Upper lobe of right lung (tissue), 1 donor: ENCODE results near the gene SAMD5. TPM values are rescaled to one million over a fixed set of nuclear protein-coding genes. Genes with fewer than 3 reads are reported as not detected.

Experiments
- ATAC-seq: fragments of 200-7000 bp; cut with Tn5 transposase; one replicate; pipeline ENCODE4 v1.9.1; 2020; ENCODE audit warnings: mild to moderate bottlenecking, moderate library complexity
- DNase-seq: peaks from one replicate; pipeline ENCODE4 v3.0.0-alpha.2; 2020
- H3K27ac ChIP-seq: fragments of 200-600 bp; one replicate; pipeline ENCODE4 v1.8.0; 2022
- H3K27me3 ChIP-seq: fragments of 200-600 bp; one replicate; pipeline ENCODE4 v1.8.0; 2022; ENCODE audit warnings: mild to moderate bottlenecking
- H3K36me3 ChIP-seq: fragments of 200-600 bp; one replicate; pipeline ENCODE4 v1.8.0; 2022
- H3K4me1 ChIP-seq: fragments of 200-600 bp; one replicate; pipeline ENCODE4 v1.8.0; 2022
- H3K4me3 ChIP-seq: fragments of 200-600 bp; one replicate; pipeline ENCODE4 v1.8.0; 2022; ENCODE audit warnings: mild to moderate bottlenecking
- H3K9me3 ChIP-seq: fragments of 200-600 bp; one replicate; pipeline ENCODE4 v1.8.0; 2022
- intact Hi-C: fragments of 100-400 bp; cut with DNase I; formaldehyde crosslinking; loops from one replicate; pipeline ENCODE4 v1.11.0; 2022
- total RNA-seq: library from RNA; stranded (reverse); fragmentation: NEBNext Ultra II Directional; extraction: Animal tissue kit (Norgen Biotek cat#: 25700); gene quantifications from one replicate; pipeline ENCODE4 v1.2.1, GENCODE V29; 2021
- TF ChIP-seq, protein P1 (sequence below): fragments of 200-600 bp; IDR thresholded peaks from one replicate; pipeline ENCODE4 v1.8.0; 2022; ENCODE audit warnings: antibody characterized with exemption
- donor health status: DM: no; HTN: yes; CAD: no; lungs with severe emphysema.

Gene SAMD5
- total RNA-seq, 1 donor from 2014 or later: 19.6 TPM

DNA sequence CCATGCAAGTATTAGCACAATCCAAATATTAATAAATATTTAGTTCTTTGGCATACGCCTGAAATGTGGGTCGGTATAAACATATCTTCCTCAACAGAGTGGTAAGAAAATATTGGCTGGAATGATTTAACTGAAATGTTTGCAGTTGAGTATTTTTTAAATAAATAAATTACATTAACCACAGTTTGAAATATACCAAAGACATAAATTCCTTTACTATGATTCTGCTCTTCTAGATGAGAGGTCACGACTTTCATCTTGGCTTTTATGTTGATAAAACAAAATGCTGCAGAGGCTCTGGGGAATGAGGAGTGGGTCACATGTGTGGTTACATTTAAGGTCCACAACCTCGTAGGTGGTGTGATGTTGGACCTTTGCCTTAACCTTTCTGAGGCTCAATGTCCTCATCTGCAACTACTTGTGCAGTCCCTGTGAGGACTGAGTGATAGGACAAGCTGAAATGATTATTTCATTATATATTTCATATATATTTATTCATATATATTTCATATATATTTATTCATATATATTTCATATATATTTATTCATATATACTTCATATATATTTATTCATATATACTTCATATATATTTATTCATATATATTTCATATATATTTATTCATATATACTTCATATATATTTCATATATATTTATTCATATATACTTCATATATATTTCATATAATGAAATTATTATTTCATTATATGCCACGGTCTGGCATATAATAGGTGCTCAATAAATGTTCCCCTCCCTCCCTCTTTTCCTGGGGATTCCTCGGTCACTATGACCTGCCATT, 107.4 kb downstream of the SAMD5 start:
- TF ChIP-seq, protein P1, sequence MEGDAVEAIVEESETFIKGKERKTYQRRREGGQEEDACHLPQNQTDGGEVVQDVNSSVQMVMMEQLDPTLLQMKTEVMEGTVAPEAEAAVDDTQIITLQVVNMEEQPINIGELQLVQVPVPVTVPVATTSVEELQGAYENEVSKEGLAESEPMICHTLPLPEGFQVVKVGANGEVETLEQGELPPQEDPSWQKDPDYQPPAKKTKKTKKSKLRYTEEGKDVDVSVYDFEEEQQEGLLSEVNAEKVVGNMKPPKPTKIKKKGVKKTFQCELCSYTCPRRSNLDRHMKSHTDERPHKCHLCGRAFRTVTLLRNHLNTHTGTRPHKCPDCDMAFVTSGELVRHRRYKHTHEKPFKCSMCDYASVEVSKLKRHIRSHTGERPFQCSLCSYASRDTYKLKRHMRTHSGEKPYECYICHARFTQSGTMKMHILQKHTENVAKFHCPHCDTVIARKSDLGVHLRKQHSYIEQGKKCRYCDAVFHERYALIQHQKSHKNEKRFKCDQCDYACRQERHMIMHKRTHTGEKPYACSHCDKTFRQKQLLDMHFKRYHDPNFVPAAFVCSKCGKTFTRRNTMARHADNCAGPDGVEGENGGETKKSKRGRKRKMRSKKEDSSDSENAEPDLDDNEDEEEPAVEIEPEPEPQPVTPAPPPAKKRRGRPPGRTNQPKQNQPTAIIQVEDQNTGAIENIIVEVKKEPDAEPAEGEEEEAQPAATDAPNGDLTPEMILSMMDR: no peak
- no peak for DNase-seq

DNA sequence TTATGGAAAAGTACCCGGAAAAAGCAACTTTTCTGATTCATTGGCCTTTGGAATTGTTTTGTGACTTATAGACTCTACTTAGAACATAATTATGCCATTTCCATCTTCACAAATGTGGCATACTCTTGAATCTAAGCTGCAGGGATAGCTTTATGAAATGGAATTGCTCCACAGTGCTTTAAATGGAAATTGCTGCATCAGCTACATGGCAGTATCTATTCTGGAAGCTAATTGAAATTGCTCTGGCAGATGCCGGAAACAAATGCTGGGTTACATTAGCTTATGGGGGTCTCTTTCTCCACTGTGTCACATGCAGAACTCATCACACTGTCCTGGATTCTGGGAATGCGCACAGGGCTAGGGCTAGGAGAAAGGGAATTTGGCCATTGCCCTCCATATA, 108.9 kb downstream of the SAMD5 start:
- no peak overlapping the region for H3K4me3 ChIP-seq
- no peak overlapping the region for H3K27ac ChIP-seq
- intact Hi-C loops: no loop called here
- H3K9me3 ChIP-seq: no peaks in the 10 kb centered on the region
- H3K4me1 ChIP-seq: no peaks in the 10 kb centered on the region
- TF ChIP-seq, protein P1: no peak
- no peak for DNase-seq
- H3K27me3 ChIP-seq: no peaks in the 10 kb centered on the region
- no peak for ATAC-seq
- H3K36me3 ChIP-seq: no peaks in the 10 kb centered on the region

More for the DNA sequence above, 107.4 kb downstream of the SAMD5 start:
- ATAC-seq: no peak
- Histone ChIP-seq H3K36me3 (no peaks in the 10 kb centered on the region), H3K9me3 (no peaks in the 10 kb centered on the region), H3K4me3 (no peak overlapping the region), H3K4me1 (no peaks in the 10 kb centered on the region), H3K27me3 (no peaks in the 10 kb centered on the region), H3K27ac (no peak overlapping the region)
- intact Hi-C loops: no loop called here

DNA sequence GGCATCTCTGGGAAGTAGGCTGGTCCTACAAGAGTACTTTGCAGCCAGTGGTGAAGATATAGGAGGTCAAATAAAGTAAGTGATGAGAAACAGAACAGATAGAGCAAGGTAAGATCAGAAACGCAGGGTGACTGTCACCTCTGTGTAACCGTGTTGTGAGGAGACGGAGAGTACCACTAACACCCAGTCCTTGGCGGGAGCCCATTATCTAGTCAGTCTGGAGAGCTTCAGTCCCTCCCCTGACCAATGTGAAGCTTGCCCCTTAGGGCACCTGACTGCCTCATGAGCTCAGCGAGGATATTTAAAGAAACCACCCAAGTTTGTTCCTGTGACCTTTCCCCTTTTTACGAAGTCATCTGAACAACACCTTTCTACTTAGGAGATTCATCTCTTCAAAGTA, 110.0 kb downstream of the SAMD5 start:
- Histone ChIP-seq H3K27me3 (no peaks in the 10 kb centered on the region), H3K27ac (no peak overlapping the region), H3K36me3 (no peaks in the 10 kb centered on the region), H3K9me3 (no peaks in the 10 kb centered on the region), H3K4me3 (no peak overlapping the region), H3K4me1 (no peaks in the 10 kb centered on the region)
- TF ChIP-seq, protein P1: no peak
- no peak for DNase-seq
- no peak for ATAC-seq
- intact Hi-C loops: no loop called here

DNA sequence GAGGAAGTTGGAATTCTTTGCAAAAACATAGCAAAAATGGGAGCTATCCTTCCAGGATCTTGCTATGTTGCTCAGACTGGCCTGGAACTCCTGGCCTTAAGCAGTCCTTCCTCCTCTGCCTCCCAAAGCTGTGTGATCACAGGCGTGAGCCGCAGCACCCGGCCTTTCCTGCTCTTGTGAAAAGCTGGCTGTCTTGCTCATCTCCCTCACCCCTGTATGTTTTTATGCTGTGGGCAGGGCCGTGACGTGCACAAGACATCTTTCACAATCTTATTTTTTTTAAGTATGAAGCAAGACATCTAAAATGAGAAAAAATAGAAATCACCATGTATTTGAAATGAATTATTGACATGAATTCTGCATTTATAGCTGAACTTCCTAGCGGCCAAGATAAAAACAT, 110.4 kb downstream of the SAMD5 start:
- H3K36me3 ChIP-seq: no peaks in the 10 kb centered on the region
- DNase-seq (no peak), ATAC-seq (peak; percentile 41)
- no peak overlapping the region for H3K27ac ChIP-seq
- TF ChIP-seq, protein P1: no peak
- H3K4me1 ChIP-seq: no peaks in the 10 kb centered on the region
- H3K9me3 ChIP-seq: no peaks in the 10 kb centered on the region
- intact Hi-C loops: no loop called here
- no peak overlapping the region for H3K4me3 ChIP-seq
- H3K27me3 ChIP-seq: no peaks in the 10 kb centered on the region
